ENCODE data around the gene TP53AIP1. TPM values are rescaled to one million over a fixed set of nuclear protein-coding genes. Genes with fewer than 3 reads are reported as not detected.

TP53AIP1 gene
- total and polyA plus RNA-seq, 2 of the 8 experiments (the other 6 are each of a cell fraction or from before 2014, with no cell fraction given) = 0.03 TPM; not detected in 1

DNA sequence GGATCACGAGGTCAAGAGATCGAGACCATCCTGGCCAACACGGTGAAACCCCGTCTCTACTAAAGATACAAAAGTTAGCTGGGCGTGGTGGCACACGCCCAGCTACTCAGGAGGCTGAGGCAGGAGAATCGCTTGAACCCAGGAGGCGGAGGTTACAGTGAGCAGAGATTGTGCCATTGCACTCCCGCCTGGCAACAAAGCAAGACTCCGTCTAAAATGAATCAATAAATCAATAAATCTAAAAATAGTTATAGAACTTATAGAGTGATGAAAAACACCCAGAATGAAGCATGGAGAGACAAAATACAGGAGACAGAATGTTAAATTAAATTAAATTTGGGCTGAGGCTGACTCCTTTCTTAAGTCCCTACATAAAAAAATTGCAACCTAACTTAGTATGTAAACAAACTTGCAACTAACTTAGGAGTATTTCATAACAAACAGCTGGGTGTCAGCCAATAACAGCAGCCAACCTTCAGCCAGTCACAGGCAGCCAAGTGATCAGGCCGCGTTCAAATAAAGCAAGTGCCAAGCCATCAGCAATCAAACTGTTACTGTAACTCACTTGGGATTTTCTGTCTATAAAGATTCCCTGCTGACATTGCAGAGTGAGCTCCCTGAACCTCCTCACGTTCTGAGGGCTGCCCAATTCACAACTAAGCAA lies 7.3 kb upstream of the TP53AIP1 start:
- Histone ChIP-seq H2AFZ (ENCODE audit: low read length) (no peak overlapping the region), H4K5ac (ENCODE audit: insufficient read length, low read depth, low read length) (no peak overlapping the region), H4K91ac (replicated peaks; ENCODE audit: insufficient read length, low read length) (no peak overlapping the region), H3K4me3 (ENCODE audit: extremely low read depth in 1 of 4, insufficient read depth in 2 of 4, low read depth in 3 of 4, low read length in 4 of 4) (no peak overlapping the region), H3K79me2 (ENCODE audit: control insufficient read depth in 1 of 2, insufficient read depth in 2 of 2, low read length in 2 of 2) (no peaks in the 10 kb centered on the region; a peak in 1 of 4 replicates), H3K14ac (ENCODE audit: insufficient read length) (no peak overlapping the region), H3K23me2 (ENCODE audit: low read depth, low read length) (no peaks in the 10 kb centered on the region), H4K8ac (ENCODE audit: extremely low read depth, insufficient read depth, low read length) (no peak overlapping the region), H3K27me3 (replicated peaks in 1 of 4; ENCODE audit: control insufficient read depth in 3 of 4, extremely low read depth in 1 of 4, insufficient read depth in 3 of 4, low read length in 3 of 4) (peaks cover 0 to 2% (median 0%) of the 10 kb centered on the region in 4 experiments; a peak in 3 of 7 replicates), H4K20me1 (replicated peaks in 1 of 2; ENCODE audit: control insufficient read depth in 1 of 2, insufficient read depth in 2 of 2, low read length in 2 of 2) (peaks cover 0 to 2% of the 10 kb centered on the region in 2 experiments), H3K4me1 (replicated peaks in 1 of 4; ENCODE audit: control insufficient read depth in 3 of 4, insufficient read depth in 4 of 4, low read length in 3 of 4) (no peaks in the 10 kb centered on the region), H2BK15ac (ENCODE audit: low read length) (no peak overlapping the region), H2BK120ac (replicated peaks; ENCODE audit: low read depth, low read length) (no peak overlapping the region), H3K4ac (replicated peaks; ENCODE audit: insufficient read length, low read depth, low read length) (no peak overlapping the region), H3K36me3 (ENCODE audit: control insufficient read depth in 2 of 4, insufficient read depth in 4 of 4, low read length in 3 of 4) (no peaks in the 10 kb centered on the region), H2BK20ac (ENCODE audit: low read length) (no peak overlapping the region), H3K4me2 (ENCODE audit: insufficient read depth in 1 of 2, low read depth in 2 of 2, low read length in 2 of 2) (no peak overlapping the region), H2BK12ac (ENCODE audit: low read depth, low read length) (no peak overlapping the region), H3K79me1 (ENCODE audit: low read depth, low read length) (no peaks in the 10 kb centered on the region), H3K9me3 (ENCODE audit: insufficient read depth in 2 of 2, low read depth in 1 of 2, low read length in 1 of 2) (no peaks in the 10 kb centered on the region), H3K56ac (replicated peaks; ENCODE audit: insufficient read length, low read depth, low read length) (no peak overlapping the region), H3K9ac (replicated peaks in 1 of 4; ENCODE audit: extremely low read depth in 1 of 4, low read depth in 3 of 4, low read length in 3 of 4) (no peak overlapping the region), H3K23ac (ENCODE audit: insufficient read length) (no peak overlapping the region), H3K27ac (ENCODE audit: low read depth, low read length) (no peak overlapping the region), H3K18ac (ENCODE audit: extremely low read depth, low read length) (no peak overlapping the region), H2BK5ac (ENCODE audit: low read depth, low read length) (no peak overlapping the region), H2AK5ac (ENCODE audit: low read depth, low read length) (no peak overlapping the region)
- WGBS, 2 experiments (ENCODE audit: extremely low coverage in 1 of 2, insufficient coverage in 1 of 2, insufficient read length in 1 of 2, insufficient replicate concordance in 2 of 2, low coverage in 1 of 2, low lambda C conversion rate in 2 of 2, missing lambda C conversion rate in 1 of 2) = 89% methylated on average over 13 of the region's 13 CpGs; no CpG with 5 or more reads in 1 of the 2 experiments
- CTCF ChIA-PET (ENCODE audit: partially characterized antibody) = interaction anchor here (0.8 to 20.6 kb wide), 14 partner anchors 10 to 800 kb away, joined by 3 to 473 read pairs (median 9); partner anchors contain the start of genes KCNJ5 and TP53AIP1
- FAIRE-seq (no peak), DNase-seq (ENCODE audit: low read depth in 1 of 2, low spot score in 2 of 2) (no peak)
- POLR2A ChIA-PET (ENCODE audit: partially characterized antibody) = interaction anchor here (1.3 kb wide), 1 partner anchor 46 kb away, joined by 4 read pairs; no protein-coding TSS in a partner anchor
- TF ChIP-seq JUN (IDR thresholded peaks at IDR 0.05; ENCODE audit: low read depth, low read length) (no peak), TEAD4 (IDR thresholded peaks at IDR 0.05; ENCODE audit: low read depth, low read length) (no peak), CHD2 (IDR thresholded peaks at IDR 0.05; ENCODE audit: low read length) (no peak), POLR2A (IDR thresholded peaks at IDR 0.05; ENCODE audit: control extremely low read depth in 1 of 2, low read depth in 2 of 2, low read length in 2 of 2) (no peak), YY1 (IDR thresholded peaks at IDR 0.05; ENCODE audit: low read depth, low read length) (no peak), CBX8 (IDR thresholded peaks at IDR 0.05; ENCODE audit: borderline replicate concordance, low read depth, low read length) (no peak), ASH2L (IDR thresholded peaks at IDR 0.05; ENCODE audit: low read length) (no peak), SRF (IDR thresholded peaks at IDR 0.05; ENCODE audit: low read depth, low read length) (no peak), TAF7 (optimal IDR thresholded peaks at IDR 0.05; ENCODE audit: borderline replicate concordance, low read depth, low read length) (no peak)
- TF ChIP-seq, protein P1, sequence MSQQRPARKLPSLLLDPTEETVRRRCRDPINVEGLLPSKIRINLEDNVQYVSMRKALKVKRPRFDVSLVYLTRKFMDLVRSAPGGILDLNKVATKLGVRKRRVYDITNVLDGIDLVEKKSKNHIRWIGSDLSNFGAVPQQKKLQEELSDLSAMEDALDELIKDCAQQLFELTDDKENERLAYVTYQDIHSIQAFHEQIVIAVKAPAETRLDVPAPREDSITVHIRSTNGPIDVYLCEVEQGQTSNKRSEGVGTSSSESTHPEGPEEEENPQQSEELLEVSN (IDR thresholded peaks at IDR 0.05) = no peak
- TF ChIP-seq, protein P2, sequence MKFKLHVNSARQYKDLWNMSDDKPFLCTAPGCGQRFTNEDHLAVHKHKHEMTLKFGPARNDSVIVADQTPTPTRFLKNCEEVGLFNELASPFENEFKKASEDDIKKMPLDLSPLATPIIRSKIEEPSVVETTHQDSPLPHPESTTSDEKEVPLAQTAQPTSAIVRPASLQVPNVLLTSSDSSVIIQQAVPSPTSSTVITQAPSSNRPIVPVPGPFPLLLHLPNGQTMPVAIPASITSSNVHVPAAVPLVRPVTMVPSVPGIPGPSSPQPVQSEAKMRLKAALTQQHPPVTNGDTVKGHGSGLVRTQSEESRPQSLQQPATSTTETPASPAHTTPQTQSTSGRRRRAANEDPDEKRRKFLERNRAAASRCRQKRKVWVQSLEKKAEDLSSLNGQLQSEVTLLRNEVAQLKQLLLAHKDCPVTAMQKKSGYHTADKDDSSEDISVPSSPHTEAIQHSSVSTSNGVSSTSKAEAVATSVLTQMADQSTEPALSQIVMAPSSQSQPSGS (IDR thresholded peaks at IDR 0.05; ENCODE audit: low read length) = no peak

Measured in H1 (cell line).